H54 (cell line): ENCODE results near the gene ALDH1L2.
"Not testable (repeated sequence)": the region's sequence is repeated elsewhere in the genome, so short reads cannot be mapped to it uniquely, and the experiment has no call there.

Experiments
- DNase-seq: peaks from one replicate; pipeline ENCODE4 v3.0.0; 2011; ENCODE audit warnings: low spot score, mixed read lengths; ENCODE audit not compliant: insufficient read length
- FAIRE-seq: peaks from 3 replicates; lab custom pipeline; 2011; peaks lifted over from hg19 to GRCh38; lab: Jason Lieb, UNC
- POLR2A ChIP-seq: IDR thresholded peaks from 2 replicates; pipeline ENCODE4 v1.6.1; 2011; ENCODE audit warnings: low read depth, mild to moderate bottlenecking, low read length

The ALDH1L2 gene

DNA sequence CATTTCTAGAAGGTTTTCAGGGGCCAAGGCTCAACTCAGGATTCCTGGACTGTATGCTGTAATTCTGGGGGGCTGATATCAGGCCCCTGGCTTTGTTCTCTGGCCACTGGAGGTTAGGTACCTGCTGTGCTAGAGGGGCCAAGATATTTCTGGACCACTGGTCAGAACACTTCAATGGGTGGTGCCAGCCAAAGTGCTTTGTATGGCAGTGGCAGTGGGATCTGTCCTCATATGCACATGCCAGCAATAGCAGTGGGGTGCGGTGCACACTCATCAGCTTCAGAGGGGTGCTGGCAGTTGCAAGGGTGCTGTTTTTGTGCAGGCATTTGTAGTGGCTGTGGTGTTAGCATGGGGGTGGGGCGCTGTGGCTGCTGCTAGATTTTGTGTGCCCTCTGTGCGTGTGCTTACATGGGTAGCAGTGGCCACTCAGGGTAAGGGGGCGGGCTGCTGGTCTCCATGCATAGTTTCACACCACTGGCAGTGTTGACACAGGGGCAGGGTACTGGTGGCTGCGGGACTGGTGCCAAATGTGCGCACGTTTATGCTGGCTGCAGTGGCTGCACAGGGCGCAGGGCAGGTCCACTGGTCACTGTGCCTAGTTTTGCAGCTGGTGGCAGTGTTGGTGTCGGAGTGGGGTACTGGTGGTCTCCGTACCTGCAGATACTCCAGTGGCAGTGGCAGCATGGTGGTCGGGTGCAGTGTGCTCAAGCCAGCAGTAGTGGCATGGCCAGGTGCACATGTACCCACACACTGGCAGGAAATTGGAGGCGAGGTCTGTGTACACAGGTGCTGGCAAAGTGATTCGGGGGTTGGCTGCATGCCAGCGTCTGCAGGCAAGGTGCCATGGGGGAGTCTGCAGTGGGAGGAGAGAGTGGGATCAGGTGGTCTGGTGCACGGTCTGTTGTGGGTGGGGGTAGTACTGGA is 85.6 kb downstream of the ALDH1L2 start:
- FAIRE-seq (no peak), DNase-seq (no peak)
- no peak for TF ChIP-seq POLR2A

DNA sequence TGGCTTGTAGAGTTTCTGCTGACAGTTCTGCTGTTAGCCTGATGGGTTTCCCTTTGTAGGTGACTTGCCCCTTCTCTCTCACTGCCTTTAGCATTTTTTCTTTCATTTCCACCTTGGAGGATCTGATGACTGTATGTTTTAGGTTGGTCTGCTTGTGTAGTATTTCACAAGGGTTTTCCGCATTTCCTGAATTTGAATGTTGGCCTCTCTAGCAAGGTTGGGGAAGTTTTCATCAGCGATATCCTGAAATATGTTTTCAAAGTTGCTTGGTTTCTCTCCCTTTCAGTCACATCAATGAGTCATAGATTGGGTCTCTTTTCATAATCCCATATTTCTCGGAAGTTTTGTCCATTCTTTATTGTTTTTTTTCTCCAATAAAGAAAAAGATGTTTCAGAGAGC is 86.7 kb downstream of the ALDH1L2 start:
- DNase-seq (no peak), FAIRE-seq (no peak)
- TF ChIP-seq POLR2A = no peak

DNA sequence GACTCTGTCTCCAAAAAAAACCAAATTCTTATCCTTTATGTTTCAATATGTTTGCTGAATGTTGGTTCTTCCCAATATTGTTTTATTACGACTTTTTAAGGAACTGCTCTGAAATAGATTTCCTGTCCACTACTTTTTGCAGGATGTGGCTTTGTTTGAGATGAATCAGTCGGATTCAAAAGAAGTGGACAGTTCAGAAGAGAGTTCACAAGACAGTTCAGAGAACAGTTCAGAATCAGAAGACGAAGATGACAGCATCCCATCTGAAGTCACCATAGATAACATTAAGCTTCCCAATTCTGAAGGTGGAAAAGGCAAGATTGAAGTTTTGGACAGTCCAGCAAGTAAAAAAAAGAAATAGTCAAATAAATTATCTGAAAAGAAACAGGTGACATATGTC is 89.9 kb downstream of the ALDH1L2 start:
- no peak for TF ChIP-seq POLR2A
- DNase-seq = no peak
- FAIRE-seq = no peak

DNA sequence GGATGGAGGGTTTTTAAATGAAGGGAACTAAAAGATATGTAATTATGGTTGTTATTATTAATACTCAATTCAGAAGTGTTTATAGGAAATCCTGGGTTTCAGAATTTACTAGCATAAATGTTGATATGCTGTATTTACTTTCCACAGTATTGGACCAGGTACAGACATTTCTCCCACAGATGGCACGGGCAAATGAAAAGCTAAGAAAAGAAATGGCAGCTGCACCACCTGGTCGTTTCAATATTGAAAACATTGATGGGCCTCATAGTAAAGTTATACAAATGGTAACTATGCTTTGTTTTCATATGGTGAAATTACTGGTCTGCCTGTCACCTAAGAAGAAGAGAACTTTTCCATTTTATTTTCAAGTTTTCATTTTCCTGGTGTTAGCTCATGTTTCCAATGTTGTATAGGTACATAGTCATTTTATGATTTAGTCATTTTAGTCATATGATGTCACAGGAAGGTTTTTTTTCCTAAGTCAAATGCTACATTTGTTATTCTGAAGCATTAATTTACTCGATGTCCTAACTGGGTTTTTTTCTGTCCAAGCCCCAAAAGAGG is 92.6 kb downstream of the ALDH1L2 start:
- no peak for DNase-seq
- TF ChIP-seq POLR2A = no peak
- no peak for FAIRE-seq

DNA sequence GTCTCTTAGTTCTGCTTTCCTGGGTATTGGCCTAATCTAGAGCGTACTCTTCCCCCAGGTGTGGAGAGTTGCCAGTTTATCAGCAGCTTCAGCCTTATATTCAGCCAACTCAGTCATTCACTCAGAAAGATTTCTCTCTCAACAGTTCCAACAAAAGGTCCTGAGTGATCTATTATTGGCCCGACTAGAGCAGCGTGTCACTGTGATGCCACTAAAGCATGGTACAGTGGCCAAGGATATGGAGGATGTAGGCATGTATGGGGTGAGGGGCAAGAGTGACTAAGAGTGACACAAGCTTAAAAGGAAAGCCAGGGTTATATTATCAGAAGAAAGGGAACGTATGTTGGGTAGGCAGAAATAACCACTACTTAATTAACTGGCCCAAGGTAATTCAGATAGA is 93.3 kb downstream of the ALDH1L2 start:
- no peak for DNase-seq

DNA sequence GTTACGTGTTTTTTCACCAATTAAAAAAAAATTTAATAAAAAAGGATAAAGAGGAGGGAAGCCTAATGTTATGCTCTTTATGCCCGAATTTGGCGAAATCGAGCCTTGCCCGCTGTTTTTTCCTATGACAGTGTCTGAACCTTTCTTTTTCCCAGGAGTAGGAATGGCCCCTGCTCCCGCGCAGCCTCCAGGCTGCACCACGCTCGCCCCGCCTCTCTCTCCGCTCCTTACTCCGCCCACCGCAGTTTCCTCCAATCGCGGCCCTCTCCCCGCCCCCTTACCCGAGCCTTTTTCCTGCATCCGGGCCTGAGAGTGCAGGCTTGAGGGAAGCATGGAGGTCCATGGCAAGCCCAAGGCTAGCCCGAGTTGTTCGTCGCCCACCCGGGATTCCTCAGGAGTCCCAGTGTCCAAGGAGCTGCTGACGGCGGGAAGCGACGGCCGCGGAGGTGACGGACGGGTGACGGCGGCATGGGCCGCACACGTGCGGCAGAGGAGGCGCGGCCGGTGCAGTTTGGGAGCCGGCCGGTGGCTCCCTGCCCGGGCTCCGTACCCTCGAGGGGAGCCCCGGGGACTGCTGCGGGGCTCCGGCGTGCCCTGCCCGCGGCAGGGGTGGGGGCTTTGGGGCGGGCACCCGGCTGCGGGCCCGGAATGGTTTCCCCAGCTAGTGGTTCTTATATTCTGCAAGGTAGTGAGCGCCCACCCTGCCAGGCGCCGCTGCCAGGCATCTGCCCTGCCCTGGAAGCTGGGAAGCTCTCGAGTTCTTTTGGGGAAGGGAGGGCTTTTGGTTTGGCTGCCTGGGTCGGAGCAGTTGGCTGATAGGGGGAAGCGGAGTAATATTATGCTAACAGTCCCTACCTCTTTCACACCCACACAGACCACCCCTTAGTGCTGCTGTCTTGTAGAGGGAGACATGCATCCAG is 98.0 kb downstream of the ALDH1L2 start, which contains the start of gene NOPCHAP1:
Gene NOPCHAP1, plus strand, starts transcription at position 295 of the 920 bp plus-strand sequence. Its CDS starts 37 bp downstream, at position 332.
- peak; percentile 92 for TF ChIP-seq POLR2A
- FAIRE-seq = peak; percentile 90

More for the DNA sequence above, 93.3 kb downstream of the ALDH1L2 start:
- no peak for FAIRE-seq
- TF ChIP-seq POLR2A = no peak

DNA sequence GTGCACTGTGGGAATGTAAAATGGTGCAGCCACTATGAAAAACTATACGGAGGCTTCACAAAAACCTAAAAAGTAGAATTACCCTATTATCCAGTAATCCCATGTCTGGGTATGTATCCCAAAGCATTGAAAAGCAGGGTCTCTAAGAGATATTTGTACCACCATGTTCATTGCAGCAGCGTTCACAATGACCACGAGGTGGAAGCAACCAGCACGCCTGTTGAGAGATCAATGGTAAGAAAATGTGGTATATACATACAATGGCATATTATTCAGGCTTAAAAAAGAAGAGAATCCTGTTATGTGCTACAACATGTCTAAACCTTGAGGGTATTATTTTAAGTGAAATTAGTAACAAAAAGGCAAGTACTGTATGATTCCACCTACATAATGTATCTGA is 99.1 kb downstream of the ALDH1L2 start:
- peak; percentile 80 for FAIRE-seq
- TF ChIP-seq POLR2A = no peak
- no peak for DNase-seq

More for the DNA sequence above, 98.0 kb downstream of the ALDH1L2 start, which contains the start of gene NOPCHAP1:
- DNase-seq = peak; percentile 86

DNA sequence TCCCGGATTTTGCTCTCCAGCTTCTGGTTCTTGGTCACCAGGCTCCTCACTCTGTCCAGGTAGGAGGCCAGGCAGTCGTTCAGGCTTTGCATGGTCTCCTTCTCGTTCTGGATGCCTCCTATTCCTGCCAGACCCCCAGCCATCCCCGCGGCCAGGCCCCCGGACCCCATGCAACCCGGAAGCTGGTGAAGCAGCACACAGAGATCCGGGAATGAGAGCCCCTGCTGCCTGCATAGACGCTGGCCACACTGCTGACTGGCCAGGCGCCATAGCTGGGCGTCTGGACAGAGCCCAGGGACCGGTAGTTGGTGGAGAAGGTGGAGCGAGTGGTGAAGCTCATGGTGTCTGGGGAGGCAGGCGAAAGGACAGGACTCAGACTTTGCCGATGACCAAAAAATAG is 106.6 kb downstream of the ALDH1L2 start:
- FAIRE-seq, DNase-seq: not testable (repeated sequence)

DNA sequence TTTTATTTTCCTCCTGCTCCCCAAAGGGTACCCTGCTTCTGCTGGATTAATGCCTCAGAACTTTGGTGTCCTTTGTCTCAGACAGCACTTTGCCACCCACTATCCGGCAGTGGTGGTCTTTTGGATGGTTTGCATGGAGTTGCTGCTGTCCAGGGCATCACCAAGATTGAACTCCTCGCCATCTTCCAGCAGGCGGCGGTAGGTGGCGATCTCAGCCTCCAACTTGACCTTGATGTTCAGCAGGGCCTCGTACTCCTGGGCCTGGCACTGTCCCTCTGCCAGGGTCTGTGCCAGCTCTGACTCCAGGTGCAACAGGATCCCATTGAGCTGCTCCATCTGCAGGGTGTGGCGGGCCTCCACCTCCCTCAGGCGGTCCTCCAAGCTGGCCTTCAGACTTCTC is 107.6 kb downstream of the ALDH1L2 start:
- DNase-seq = no peak
- no peak for FAIRE-seq
- no peak for TF ChIP-seq POLR2A

DNA sequence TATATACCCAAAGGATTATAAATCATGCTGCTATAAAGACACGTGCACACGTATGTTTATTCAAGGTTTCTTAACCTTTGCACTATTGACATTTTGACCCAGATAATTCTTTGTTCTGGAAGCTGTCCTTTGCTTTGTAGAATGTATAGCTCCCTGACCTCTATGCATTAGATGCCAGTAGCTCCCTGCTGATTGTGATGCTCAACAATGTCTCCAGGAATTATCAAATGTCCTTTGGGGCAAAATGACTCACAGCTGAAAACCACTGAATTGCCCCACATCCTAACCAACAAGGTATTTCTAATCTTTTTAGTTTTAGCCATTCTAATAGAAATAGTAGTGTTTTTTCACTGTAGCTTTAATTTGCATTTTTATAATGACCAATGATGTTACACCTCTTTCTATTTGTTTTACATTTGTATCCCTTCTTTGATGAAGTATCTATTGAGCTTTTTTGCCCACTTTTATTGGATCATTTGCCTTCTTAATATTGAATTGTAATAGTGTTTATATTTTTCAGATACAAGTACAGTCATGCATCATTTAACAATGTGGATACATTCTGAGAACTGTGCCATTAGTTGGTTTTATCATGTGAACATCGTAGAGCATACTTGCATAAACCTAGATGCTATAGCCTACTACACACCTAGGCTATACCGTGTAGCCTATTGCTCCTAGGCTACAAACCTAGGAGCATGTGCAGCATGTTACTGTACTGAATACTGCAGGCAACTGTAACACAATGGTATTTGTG is 108.5 kb downstream of the ALDH1L2 start:
- peak; percentile 76 for FAIRE-seq
- TF ChIP-seq POLR2A = no peak

DNA sequence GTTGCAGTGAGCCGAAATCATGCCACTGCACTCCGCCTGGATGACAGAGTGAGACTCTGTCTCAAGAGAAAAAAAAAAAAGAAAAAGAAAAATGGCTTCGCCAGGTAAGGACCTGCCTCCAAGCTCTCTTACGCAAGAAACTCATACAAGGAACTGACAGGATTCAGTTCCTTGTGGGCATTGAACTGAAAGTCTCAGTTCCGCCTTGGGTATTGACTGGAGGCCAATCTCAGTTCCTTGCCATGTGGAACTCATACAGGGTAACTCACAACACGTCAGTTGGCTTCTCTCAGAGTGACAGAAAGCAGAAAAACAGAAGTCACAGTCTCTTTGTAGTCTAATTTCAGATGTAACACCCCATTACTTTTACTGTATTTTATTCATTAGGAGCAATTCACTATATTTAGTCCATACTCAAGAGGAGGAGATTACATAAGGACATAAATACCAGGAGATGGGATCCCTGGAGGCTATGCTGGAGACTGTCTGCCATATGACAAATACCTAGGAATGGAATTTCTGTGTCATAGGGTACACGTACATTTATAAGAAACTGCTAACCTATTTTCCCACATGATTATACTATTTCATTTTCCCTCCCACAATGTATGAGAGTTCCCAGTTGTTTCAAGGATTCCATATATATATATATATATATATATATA is 109.5 kb downstream of the ALDH1L2 start:
- no peak for TF ChIP-seq POLR2A
- FAIRE-seq (peak; percentile 33), DNase-seq (no peak)

More for the DNA sequence above, 108.5 kb downstream of the ALDH1L2 start:
- no peak for DNase-seq

DNA sequence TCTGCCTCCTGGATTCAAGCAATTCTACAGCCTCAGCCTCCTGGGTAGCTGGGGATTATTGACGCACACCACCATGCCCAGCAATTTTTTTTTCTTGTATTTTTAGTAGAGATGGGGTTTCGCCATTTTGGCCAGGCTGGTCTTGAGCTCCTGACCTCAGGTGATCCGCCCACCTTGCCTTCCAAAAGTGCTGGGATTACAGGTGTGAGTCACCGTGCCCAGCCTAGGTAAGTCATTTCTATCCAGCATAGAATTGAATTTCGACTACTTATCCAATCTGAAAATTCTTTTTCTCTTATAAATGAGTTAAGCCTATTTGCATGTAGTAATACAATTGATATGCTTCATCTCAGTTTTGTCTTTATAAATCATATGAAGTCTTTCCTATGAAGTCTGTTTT is 111.0 kb downstream of the ALDH1L2 start:
- no peak for DNase-seq
- TF ChIP-seq POLR2A = no peak
- FAIRE-seq = no peak
